HEK293T (cell line): ENCODE results near the gene RTCB.
"Not testable (repeated sequence)": the region's sequence is repeated elsewhere in the genome, so short reads cannot be mapped to it uniquely, and the experiment has no call there.

Experiments used
- CTCF ChIA-PET: fragments of 350-600 bp; formaldehyde crosslinking; extraction: SDS; loops from one replicate; lab custom pipeline; 2021; ENCODE audit warnings: antibody characterized with exemption, inconsistent platforms; lab: Yijun Ruan, JAX
- POLR2A ChIA-PET: fragments of 350-600 bp; formaldehyde crosslinking; extraction: SDS; loops from one replicate; lab custom pipeline; 2020; ENCODE audit warnings: antibody characterized with exemption, inconsistent platforms; lab: Yijun Ruan, JAX
- DNase-seq: peaks from one replicate; pipeline ENCODE4 v3.0.0; 2012; ENCODE audit warnings: mixed read lengths; ENCODE audit errors: extremely low spot score
- ARNT ChIP-seq: fragments of 450-650 bp; IDR thresholded peaks from 2 replicates; pipeline ENCODE4 v1.6.1; 2017; ENCODE audit warnings: mild to moderate bottlenecking
- BHLHE40 ChIP-seq: fragments of 450-650 bp; IDR thresholded peaks from 2 replicates; pipeline ENCODE4 v1.6.1; 2016; ENCODE audit warnings: mild to moderate bottlenecking, moderate library complexity, borderline replicate concordance
- CTBP1 ChIP-seq: fragments of 450-650 bp; IDR thresholded peaks from 2 replicates; pipeline ENCODE4 v1.6.1; 2016; ENCODE audit warnings: borderline replicate concordance
- ELF4 ChIP-seq: fragments of 450-650 bp; IDR thresholded peaks from 2 replicates; pipeline ENCODE4 v1.6.1; 2017; ENCODE audit warnings: antibody characterized with exemption
- FOXA1 ChIP-seq: fragments of 450-650 bp; IDR thresholded peaks from 2 replicates; pipeline ENCODE4 v1.6.1; 2016; ENCODE audit warnings: mild to moderate bottlenecking
- FOXK2 ChIP-seq: fragments of 450-650 bp; IDR thresholded peaks from 2 replicates; pipeline ENCODE4 v1.6.1; 2016; ENCODE audit warnings: mild to moderate bottlenecking
- FOXM1 ChIP-seq: fragments of 450-650 bp; IDR thresholded peaks from 2 replicates; pipeline ENCODE4 v1.6.1; 2017; ENCODE audit warnings: mild to moderate bottlenecking, borderline replicate concordance
- HDGF ChIP-seq: fragments of 450-650 bp; IDR thresholded peaks from 2 replicates; pipeline ENCODE4 v1.6.1; 2017; ENCODE audit warnings: antibody characterized with exemption, borderline replicate concordance
- L3MBTL2 ChIP-seq: fragments of 450-650 bp; conservative IDR thresholded peaks from 2 replicates; pipeline ENCODE4 v1.6.1; 2016; ENCODE audit warnings: mild to moderate bottlenecking
- LEF1 ChIP-seq: fragments of 450-650 bp; IDR thresholded peaks from 2 replicates; pipeline ENCODE4 v1.6.1; 2017; ENCODE audit warnings: mild to moderate bottlenecking, borderline replicate concordance
- NFRKB ChIP-seq: fragments of 450-650 bp; IDR thresholded peaks from 2 replicates; pipeline ENCODE4 v1.6.1; 2016; ENCODE audit warnings: mild to moderate bottlenecking, moderate library complexity
- SP1 ChIP-seq: fragments of 450-650 bp; IDR thresholded peaks from 2 replicates; pipeline ENCODE4 v1.6.1; 2017
- SUZ12 ChIP-seq: fragments of 450-650 bp; IDR thresholded peaks from 2 replicates; pipeline ENCODE4 v1.6.1; 2016; ENCODE audit warnings: mild to moderate bottlenecking
- TARDBP ChIP-seq: fragments of 450-650 bp; IDR thresholded peaks from 2 replicates; pipeline ENCODE4 v1.6.1; 2016
- ZNF384 ChIP-seq: fragments of 450-650 bp; IDR thresholded peaks from 2 replicates; pipeline ENCODE4 v1.6.1; 2016
- TF ChIP-seq, protein P1 (sequence below): fragments of 450-650 bp; IDR thresholded peaks from 2 replicates; pipeline ENCODE4 v1.6.1; 2016

The RTCB gene

DNA sequence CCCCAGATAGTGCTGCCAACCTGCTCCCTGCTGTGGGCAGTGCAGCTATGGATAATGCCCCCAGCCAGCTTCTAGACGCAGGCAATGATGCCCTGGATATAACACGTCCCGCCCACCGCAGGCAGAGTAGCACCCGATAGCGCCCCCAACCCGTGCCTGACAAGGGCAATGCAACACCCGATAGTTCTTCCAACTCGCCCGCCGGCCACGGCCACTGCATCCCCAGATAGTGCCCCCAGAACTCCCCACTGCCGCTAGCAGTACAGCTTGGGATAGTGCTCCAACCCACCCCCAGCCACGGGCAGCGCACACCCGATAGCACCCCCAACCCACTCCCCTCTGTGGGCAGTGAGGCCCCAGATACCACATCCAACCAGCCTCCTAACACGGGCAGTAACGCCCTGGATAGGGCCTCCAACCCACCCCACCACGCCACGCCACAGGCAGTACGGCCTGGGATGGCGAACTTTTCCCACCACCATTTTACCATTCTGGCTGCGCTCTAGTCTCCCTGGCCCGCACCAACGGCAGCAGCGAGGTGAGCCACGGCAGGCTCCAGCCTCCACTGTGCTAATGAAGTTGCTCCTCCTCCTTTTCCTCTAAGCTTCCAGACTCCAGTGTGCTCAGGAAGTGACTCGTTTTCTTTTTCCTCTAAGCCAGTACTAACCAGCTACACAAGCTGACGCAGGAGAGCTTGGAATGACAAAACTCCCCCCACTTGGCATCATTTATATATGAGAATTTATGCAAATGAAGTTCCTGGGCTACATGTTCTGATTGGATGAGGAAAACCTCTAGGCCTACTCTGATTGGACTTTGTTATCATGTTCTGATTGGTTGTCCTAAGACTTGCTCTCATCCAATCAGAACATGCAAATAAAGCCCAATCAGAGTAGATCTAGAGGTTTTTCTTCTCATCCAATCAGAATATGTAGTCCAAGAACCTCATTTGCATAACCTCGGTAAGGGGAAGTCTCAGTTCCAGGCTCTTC, 57.4 kb downstream of the RTCB start:
- CTCF ChIA-PET = no interaction called here
- POLR2A ChIA-PET = no interaction called here
- no peak for DNase-seq
- TF ChIP-seq FOXM1 = no peak
- TF ChIP-seq, protein P1, sequence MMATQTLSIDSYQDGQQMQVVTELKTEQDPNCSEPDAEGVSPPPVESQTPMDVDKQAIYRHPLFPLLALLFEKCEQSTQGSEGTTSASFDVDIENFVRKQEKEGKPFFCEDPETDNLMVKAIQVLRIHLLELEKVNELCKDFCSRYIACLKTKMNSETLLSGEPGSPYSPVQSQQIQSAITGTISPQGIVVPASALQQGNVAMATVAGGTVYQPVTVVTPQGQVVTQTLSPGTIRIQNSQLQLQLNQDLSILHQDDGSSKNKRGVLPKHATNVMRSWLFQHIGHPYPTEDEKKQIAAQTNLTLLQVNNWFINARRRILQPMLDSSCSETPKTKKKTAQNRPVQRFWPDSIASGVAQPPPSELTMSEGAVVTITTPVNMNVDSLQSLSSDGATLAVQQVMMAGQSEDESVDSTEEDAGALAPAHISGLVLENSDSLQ = no peak
- no peak for TF ChIP-seq CTBP1
- TF ChIP-seq FOXA1 = no peak
- no peak for TF ChIP-seq ELF4
- TF ChIP-seq ZNF384 = no peak
- TF ChIP-seq FOXK2 = no peak

- ChIA-PET CTCF (no interaction called here), POLR2A (no interaction called here)
- TF ChIP-seq ZNF384 (no peak), ARNT (no peak), BHLHE40 (no peak), NFRKB (no peak), FOXK2 (no peak)
- TF ChIP-seq, protein P1 = no peak
- DNase-seq = no peak
Measured at GRCh38 chr22:32353840-32354239, 58.2 kb downstream of the RTCB start.

DNA sequence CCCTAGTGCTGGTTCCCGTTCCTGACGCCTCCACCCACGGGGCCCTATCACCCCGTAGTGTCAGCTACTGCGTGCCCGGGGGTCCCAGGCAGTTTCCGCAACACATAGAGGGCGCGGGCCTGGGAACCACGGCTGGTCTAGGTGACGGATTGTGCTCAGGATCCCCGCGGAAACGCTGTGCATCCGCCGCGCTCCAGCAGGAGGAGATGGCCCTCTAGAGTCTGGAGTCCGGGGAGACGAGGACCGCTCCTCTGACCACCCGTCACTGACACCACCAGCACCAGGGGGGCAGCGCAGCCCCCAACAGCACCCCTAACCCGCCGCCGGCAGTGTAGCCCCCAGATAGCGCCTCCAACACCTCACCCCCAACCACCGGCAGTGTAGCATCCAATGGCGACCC, 58.8 kb downstream of the RTCB start:
- ChIA-PET CTCF (no interaction called here), POLR2A (no interaction called here)
- TF ChIP-seq FOXK2 (no peak), SP1 (no peak), HDGF (no peak), BHLHE40 (no peak), TARDBP (no peak), CTBP1 (no peak)

DNA sequence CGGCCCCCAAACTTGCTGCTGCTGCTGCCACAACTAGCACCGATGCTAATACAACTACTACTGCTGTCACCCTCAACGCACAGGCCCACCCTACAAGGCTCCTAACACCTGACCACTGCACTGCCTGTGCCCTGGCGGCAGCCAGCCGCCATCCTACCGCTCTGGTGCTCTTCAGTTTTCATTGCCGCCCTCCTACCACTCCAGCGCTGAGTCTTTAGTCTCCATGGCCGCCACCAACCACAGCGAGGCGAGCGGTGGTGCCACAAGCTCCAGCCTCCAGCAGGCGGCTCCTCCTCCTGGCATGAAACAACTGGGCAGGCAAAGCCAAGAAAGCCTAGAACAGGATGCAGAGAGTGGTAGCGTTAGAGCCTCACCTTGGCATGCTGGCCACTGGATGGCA, 59.4 kb downstream of the RTCB start:
- no peak for DNase-seq
- ChIA-PET CTCF (no interaction called here), POLR2A (no interaction called here)
- TF ChIP-seq BHLHE40 = no peak
- TF ChIP-seq TARDBP = no peak
- TF ChIP-seq FOXK2 = no peak
- no peak for TF ChIP-seq ELF4
- TF ChIP-seq FOXM1 = no peak
- no peak for TF ChIP-seq CTBP1
- TF ChIP-seq ARNT = no peak
- no peak for TF ChIP-seq NFRKB
- TF ChIP-seq, protein P1 = no peak
- TF ChIP-seq LEF1 = no peak
- no peak for TF ChIP-seq ZNF384
- TF ChIP-seq SP1 = no peak
- TF ChIP-seq L3MBTL2 = no peak
- TF ChIP-seq SUZ12 = no peak
- TF ChIP-seq FOXA1 = no peak
- TF ChIP-seq HDGF = no peak

More for the DNA sequence above, 58.8 kb downstream of the RTCB start:
- no peak for DNase-seq

DNA sequence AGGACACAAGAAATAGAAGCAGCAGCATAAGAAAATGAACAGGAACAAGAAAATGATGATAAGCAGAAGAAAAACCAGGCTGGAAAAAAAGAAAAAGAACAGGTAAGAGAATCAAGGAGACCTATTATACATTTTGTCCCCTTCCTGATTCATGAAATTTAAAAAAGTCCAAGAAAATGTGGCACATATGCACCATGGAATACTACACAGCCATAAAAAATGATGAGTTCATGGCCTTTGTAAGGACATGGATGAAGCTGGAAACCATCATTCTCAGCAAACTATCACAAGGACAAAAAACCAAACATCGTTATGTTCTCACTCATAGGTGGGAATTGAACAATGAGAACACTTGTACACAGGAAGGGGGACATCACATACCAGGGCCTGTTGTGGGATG, 60.2 kb downstream of the RTCB start:
- CTCF ChIA-PET, DNase-seq, POLR2A ChIA-PET: not testable (repeated sequence)

DNA sequence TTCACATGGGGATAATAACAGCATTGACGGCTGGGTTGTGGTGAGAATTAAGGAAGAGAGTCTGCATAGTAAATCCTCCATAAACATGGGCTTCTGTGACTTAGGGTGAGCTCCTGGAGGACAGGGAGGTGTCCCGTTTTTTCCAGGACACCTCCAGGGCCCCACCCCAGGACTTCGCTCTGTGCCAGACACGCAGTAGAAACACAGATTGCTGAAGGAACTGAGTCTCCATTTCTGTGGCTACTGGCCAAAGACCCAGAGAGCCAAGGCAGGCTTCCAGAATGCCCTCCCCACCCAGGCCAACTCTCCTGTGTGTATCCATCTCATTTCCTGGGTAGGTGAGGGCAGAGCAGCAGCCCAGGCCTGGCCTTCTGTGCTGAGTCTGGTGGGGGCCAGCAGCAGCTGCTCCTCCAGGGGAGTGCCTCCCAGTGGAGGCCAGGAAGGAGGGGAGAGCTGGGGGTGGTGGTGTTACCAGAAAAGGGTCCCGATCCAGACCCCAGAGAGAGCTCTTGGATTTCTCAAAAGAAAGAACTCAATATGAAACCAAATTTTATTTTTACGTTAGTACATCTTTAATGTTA, 63.9 kb downstream of the RTCB start:
- DNase-seq = no peak

GRCh38 chr22:32343941-32344340, 68.1 kb downstream of the RTCB start:
- TF ChIP-seq FOXA1 = no peak
- TF ChIP-seq, protein P1 = no peak
- no peak for TF ChIP-seq BHLHE40

More for the DNA sequence above, 63.9 kb downstream of the RTCB start:
- no peak for TF ChIP-seq ARNT
- TF ChIP-seq NFRKB = no peak
- CTCF ChIA-PET = interaction anchor here (0.6 to 2.1 kb wide), 2 partner anchors 31 to 82 kb away, joined by 4 to 5 read pairs; no protein-coding TSS in a partner anchor
- POLR2A ChIA-PET = no interaction called here

More at GRCh38 chr22:32343941-32344340, 68.1 kb downstream of the RTCB start:
- CTCF ChIA-PET = no interaction called here
- no peak for DNase-seq
- POLR2A ChIA-PET = no interaction called here
